GM18867 (cell line): ENCODE results near the gene ACO1.
A peak's percentile ranks its signal among the peaks of the same experiment; 100 is the strongest.

Experiments used
- ATAC-seq: cut with Tn5 transposase; IDR thresholded peaks from one replicate; pipeline ENCODE4 v1.9.1; 2021; ENCODE audit warnings: mild to moderate bottlenecking, moderate library complexity; ENCODE audit not compliant: unreplicated experiment

The ACO1 gene

DNA sequence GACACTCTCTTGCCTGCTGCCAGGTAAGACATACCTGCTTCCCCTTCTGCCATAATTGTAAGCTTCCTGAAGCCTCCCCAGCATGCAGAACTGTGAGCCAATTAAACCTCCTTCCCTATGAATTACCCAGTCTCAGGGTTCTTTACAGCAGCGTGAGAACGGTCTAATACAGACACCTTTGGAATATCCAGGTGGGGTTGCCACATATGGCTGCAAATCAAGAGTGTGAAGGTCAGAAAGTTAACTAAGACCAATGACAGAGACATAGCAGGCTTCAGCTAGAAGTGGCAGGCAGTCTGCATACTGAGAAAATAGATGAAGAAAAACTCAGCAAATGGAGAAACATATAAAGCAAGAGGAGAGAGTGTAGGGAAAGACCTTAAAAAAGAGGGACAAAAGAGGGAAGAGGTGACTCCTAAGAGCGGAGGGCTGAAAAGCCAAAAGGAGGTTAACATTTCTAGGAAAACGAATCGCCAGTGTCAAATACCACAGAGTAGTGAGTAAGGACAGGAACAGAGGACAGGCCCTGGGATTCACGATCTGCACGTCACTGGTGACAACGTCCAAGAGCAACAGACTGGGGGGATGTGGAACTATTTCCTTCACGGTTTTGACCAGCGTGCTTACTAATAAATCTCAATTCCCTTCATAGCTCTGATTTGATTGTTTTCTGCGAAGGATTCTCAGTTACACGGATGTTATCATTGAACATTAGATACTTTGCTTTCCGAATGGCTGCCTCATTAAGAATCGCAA, 1.7 kb upstream of the ACO1 start:
- no peak for ATAC-seq

DNA sequence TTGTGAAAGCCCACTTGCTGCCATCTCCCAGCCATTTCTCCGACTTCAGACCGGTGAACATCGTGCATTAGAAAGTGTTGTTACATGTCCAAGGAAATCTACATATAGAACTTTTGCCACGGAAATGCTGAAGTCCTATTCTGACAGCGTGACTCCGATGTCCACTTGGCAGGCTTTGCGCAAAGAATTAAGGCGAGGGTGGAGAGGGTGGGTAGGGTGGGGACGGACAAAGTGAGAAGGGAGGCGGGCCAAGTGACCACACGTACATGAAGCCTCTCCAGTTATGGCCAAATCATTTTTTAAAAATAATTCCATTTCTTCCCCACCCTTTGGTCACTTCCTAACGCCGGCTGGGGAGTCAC, 460 bp upstream of the ACO1 start:
- ATAC-seq = no peak

DNA sequence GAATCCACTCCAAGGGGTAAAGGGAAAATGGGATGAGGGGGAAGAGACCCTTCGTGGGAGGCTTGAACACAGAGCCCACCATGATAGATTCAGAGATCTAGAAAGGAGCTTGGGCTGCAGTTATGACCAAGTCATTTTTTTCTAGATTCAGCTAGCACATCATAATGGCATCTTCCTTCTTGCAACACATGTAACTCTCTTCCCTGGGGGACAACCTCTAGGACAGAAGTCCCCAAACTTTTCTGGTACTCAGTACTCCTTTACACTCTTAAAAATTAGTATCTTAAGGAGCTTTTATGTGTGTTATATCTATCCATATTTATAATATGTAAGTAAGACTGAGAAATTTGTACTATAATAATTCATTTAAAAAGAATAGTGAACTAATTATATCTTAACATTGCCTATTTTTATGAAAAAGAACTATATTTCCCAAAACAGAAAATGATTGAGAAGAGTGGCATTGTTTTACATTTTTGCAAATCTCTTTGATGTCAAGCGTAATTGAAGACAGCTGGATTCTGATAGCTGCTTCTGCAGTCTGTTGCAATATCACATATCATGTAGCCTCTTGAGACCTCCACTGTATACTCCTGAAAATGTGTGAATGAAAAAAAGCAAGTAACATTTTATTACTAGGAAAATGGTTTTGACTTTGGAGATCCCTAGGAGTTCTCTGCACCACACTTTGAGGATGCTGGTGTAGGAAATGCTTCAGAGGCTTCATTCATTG, 875 bp downstream of the ACO1 start:
- ATAC-seq = no peak

DNA sequence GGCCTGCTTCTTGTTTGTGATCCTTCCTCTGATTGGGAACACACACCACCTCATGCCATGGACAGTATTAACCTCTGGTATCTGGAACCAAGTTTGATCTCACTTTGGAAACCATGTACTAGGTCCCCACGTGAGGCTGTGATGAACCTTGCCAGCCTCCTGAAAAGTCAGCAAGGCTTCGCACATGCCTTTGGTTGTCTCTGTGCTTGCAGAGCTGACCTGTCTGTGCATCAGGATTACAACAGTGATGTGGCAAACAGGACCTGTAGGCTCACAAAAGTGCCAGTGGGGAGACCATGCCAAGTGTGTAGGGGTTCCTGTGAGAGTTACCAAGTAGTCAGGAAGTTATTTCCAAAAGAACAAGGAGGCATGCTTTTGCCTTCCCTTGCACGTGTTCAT, 1.4 kb downstream of the ACO1 start:
- no peak for ATAC-seq

DNA sequence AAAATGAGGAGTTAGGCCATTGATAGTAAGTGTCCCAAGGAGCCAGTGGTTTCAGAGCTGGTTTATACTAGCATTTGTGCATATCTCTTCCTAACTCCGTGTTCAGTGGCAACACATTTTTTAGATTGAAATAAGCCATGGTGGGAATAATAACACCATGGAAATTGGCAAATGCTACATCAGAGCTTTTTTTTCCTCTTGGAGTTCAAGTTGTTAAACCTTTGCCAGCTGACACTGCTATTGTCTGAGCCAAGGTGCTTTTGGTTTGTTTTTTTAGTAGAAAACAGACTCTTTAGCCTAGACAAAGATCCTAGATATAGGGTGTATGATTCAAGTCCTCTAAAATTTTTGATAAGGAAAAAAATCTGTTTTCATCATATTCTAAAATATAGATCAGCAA, 2.8 kb downstream of the ACO1 start:
- ATAC-seq = no peak

DNA sequence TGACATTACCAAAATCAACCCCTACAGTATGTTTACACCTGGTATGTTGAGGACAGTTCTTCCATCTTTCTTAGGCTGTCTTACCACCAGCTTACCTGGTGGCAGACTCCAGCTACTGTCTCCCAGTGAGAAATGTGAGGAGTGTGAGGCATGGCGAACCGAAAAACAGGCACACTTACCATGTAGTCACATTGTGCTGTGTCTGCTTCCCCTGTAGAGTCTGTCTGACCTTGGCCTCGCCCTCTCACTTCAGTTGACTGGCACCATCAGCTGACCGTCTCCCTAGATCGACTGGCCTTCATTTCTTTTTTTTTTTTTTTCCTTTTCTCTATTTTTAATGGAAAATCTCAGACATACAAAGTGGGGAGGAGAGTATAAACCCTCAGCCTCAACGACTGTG, 4.9 kb downstream of the ACO1 start:
- ATAC-seq = no peak

DNA sequence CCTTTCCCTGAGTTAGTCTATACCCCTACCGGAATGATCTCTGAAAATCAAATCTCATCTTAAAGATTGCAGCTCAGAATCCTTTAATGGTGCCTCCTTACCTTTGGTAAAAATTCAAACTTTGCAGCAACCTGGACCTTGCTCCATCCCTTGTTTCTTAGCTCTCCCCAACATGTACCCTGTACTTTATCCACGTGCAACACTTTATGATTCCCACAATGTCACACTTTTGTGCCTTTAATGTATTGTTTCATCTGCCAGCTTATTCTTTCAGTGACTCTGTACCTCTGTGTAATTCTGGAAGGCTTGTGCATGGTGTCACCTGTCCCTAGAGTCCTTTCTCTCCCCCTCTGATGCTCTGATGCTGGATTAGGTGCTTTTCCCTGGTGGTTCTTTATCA, 9.5 kb downstream of the ACO1 start:
- no peak for ATAC-seq

DNA sequence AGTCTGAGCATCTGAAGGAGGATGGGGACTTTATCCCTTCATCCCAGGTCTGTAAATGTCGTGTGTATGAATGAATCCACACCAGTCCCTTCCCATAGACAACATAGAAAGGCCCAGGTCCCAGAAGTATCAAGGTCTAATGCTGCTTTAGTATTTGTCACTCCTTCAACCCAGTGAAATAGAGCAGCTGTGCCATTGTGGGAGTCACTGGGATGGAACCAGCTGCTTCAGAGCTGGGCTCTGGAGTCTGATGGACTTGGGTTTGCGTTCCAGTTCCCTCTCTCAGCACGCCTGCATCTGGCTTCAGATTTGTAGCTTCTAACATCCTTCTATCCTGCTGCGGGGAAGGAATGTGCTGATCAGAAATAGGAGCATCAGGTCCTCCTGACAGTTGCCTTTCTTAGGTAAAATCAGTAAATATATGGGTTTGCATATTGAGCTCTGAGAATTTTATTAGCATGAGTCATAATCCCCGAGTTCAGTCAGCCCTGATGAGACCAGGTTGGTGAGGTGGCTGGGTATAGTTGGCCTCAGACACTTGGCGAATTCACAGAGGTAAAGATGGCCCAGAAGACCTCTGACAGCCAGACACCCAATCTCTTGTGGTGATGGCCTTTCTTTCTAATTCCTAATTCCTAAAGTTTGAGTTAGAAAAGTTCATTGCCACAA, 10.1 kb downstream of the ACO1 start:
- no peak for ATAC-seq

DNA sequence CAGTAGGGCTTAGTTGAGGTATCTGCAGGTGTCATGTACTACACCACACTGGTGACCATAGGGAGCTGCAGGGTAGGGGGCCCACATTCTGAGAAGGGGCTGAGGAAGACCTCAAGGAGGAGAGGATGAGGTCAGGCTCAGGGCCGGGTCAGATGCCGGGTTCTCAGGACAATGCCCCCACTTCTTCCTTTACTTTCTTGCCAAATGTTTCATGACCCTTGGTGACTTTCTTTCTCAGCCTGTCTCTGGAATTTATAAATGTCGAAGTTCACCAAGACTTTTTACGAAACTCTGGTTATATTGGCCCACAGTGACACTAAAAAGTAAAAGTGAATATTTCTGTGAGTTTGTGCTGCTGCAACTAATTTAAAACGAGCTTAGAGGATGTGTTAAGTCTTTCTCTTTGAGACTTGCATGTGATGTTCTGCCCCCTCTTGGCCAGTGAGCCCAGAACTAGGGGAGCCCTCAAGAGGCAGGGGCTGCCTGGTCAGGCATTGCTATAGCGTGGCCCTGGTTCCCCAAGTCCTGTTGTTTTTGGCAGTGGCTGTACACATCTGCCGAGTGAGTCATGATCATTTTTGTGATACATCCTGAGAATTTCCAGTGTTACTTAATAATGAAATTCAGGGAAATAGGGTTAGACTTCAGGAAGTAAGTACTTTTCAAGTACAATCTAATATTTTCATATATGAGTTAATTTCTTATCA, 11.2 kb downstream of the ACO1 start:
- no peak for ATAC-seq

DNA sequence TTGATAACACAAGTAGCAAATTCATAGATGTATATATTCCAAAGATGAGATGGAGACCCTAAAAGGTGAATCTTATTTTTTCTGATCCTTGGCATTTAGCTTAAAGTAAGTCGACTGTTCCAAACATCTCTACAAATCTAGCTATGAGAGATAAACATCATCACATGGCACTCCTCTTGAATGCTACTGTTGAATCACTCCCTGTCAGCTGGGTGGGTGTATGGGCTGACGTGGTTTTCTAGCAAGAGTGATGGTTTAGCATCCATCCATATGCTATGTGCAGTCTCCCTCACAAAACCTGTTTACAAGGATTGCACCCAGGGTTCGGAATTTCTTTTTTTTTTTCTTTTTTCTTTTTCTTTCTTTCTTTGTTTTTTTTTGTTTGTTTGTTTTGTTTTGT, 13.8 kb downstream of the ACO1 start:
- no peak for ATAC-seq

DNA sequence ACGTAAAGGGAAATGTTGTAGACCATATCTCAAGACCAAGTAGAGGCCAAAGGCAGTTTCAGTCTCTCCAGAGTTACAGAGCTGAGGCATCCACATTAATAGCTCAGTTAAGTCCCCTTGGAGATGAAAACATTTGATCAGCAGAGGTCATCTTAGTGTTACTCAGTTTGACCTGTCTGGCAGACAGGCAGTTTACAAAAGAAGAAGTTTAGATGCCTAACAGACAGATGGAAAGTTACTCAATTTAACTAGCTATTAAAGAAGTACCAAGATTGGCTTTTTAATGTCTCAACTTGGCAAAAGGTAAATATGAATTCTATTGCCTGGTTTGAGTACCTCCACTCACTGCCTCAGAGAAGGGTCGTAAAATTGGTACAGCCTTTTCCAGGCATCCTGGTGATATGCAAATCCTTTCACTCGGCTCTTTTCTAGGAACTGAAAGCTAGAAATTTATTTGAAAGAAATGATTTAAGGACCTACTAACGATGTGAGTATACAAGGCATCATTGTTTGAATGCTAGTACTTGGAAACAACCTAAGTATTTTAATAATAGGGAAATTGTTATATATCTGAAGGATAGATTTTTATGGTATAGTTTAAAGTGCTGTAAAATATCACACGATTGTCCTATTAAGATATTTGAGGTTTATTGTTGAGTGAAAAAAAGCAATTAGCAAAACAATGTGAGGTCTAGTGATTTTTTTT, 14.8 kb downstream of the ACO1 start:
- no peak for ATAC-seq

DNA sequence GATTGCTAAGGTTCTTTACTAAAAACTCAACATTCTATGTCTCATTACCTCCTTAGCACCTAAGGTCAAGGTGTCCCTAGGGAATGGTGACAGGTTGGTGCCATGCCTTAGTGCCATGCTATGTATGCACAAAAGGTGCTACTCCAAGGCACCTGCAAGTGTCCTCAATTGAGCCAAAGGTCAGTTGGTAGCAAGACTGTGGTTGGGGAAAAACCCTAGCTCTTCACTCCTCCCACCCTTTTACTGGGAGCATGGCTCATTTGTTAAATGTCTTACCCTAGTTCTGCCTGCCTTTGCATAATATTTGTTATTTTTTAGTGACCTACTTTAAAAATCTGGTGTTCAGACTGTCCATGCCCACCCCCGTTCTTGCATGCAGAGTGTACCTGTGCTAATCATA, 17.0 kb downstream of the ACO1 start:
- peak; percentile 54 for ATAC-seq

DNA sequence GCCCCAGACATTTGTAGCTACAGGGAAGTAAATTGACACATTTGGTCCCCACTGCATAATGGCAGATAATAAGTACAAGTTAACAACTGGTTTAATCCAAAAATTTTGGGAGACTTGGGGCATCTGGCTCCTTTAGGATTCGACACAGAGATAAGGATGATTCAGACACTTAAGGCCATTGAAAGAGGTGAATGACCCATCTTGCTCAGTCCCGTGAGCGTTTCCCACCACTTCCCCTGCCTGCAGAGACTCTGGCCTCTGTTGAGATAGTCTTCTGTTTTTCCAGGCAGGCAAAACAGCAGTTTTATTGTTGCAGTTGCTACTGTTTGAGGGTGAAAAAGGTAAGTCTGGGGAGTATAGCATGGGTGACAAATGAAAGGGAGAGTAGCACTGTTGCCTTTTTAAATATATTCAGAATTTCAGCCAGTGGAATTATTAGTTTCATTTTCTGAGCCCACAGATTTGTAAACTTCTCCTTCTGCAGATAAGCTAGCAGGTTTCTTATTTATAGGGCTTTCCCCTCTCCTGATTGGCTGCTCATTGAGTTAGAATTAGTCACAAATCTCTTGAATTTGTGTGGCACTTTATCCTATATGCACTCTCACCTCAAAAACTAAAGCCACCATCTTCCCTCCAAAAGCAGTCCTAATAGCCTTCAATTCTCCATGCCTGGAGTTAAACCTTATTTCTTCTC, 19.3 kb downstream of the ACO1 start:
- ATAC-seq = no peak

DNA sequence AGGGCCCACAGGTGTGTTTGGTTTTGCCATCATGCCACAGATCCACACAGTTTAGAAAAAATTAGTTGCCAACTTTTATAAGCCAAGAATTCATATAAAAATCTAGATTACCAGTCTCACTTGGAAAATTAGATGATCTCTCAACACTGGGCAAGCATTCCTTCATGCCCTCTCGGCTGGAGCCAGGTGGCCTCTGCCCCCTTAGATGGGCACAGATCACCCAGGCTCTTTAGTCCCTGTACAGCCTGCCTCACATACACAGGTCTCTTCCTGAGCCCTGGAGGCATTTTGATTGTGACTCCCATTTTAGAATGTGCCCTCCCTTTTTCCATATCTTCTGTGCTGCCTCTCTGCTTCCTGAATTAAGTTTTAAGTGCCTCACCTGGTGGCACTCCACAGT, 20.0 kb downstream of the ACO1 start:
- ATAC-seq = no peak

DNA sequence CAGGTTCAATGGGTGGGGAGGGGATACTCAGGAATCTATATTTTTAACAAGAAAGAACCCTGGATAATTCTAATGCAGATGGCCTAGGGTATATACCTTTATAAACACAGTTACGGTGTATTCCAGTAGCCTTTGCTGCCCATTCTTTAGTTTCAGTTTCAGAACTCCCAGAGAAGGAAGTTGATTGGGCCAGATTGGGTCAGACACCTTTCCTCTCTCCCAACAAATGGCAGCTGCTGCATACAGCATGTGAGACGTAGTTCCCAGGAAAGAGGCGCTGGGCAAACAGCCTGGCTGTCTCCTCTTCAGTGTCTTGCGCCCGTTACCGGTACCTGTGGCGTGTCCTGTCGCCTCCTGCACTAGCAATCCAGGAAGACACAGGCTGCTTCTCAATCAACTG, 20.4 kb downstream of the ACO1 start:
- ATAC-seq = no peak

DNA sequence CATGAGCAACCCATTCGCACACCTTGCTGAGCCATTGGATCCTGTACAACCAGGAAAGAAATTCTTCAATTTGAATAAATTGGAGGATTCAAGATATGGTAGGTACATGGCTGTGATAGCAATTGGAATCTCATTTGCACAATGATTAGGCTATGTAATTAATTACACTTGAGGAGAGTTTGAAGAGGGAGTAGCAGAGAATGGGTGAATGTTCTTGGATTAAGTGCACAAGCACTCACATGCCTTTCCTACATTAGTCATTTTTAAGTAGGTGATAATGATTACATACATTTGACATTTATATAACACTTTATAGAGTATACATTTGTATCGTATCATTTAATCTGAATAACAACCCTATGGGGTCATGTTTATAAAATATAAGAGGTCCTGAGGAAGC, 21.1 kb downstream of the ACO1 start:
- ATAC-seq = no peak

DNA sequence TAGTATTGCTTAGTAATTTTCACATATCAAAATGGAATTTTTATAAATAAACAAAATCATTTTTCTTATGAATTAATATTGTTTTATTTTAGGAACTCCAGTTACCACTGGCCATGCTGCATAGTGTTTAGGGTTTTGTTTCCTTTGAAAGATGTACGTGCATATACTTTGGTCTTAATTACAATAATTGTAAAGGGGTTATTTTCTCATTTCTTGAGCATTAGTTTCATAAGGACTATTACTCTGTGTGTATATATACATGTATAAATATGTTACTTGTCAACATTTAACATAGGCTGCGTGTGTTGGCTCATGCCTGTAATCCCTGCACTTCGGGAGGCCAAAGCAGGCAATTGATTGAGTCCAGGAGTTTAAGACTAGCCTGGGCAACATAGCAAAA, 21.6 kb downstream of the ACO1 start:
- no peak for ATAC-seq

DNA sequence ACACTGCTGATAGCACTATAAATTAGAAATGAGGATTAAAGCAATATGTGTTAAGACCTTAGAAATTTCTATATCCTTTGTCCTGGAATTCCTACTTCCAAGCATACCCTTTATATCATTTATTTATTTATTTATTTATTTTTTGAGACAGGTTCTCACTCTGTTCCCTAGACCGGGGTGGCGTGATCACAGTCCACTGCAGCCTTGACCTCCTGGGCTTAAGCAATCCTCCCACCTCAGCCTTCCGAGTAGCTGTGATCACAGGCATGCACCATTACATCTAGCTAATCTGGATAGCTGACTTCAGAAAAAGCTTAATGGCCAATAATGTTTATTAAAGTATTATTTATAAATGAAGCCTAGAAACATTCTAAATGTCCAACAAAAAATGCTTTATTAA, 27.3 kb downstream of the ACO1 start:
- no peak for ATAC-seq

DNA sequence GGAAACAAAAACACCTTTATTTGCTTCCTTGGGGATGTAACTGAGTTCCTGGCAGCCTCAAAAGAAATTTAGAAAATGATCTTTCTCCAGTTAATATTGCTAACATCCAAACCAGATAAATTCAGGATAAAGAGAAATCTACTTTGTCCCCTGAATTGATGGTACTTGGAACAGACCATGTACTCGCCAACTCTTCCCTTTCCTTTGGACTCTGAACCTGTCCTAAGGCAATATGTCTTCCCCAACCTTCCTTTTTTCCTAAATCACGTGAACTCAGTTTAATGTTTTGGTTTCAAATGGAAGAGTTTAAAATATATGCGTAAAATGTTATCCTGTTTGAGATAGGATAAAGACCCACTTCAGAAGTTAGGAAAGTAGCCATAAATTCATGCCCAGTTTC, 28.0 kb downstream of the ACO1 start:
- no peak for ATAC-seq

DNA sequence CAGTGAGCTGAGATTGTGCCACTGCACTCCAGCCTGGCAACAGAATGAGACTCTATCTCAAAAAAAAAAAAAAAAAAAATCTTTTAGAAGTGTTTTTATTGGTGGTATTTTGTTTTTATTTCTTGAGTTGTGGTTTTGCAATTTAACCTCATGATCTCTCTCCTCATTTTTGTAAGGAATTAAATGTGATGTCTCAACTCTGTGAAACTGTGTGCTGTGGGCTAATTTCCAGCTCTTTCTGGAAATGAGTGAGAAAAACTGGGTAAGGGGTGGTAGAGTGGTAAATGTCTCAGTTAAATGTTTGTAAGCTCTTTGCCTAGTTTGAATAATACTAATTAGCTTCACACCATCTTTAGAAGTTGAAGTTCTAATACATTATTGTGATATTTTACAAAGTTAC, 29.0 kb downstream of the ACO1 start:
- ATAC-seq = no peak
